Left cardiac atrium (tissue), 4 donors: ENCODE measurements around the gene MAGI3. TPM values are rescaled to one million over a fixed set of nuclear protein-coding genes. Genes with fewer than 3 reads are reported as not detected.
A peak's percentile ranks its signal among the peaks of the same experiment; 100 is the strongest.

Source experiments
- ATAC-seq, 2 donors: fragments of 200-7000 bp; cut with Tn5 transposase; one replicate each; pipeline ENCODE4 v1.9.1; 2020; ENCODE audit warnings: mild to moderate bottlenecking in 2 of 2, moderate library complexity in 2 of 2
- DNase-seq: peaks from one replicate; pipeline ENCODE4 v3.0.0-alpha.2; 2020
- intact Hi-C, 2 donors: fragments of 100-400 bp; cut with DNase I; formaldehyde crosslinking; loops; one replicate each; pipeline versions ENCODE4 v1.14.1 to v1.15.1; 2022 to 2023
- total RNA-seq, 2 donors: library from RNA; stranded (reverse); fragmentation: NEBNext Ultra II Directional; extraction: Animal tissue kit (Norgen Biotek cat#: 25700); gene quantifications; one replicate each; pipeline ENCODE4 v1.2.1, GENCODE V29; 2021
- donor health status: DM: no; HTN: yes; CAD: no.
- donor health status: DM: no; HTN: yes; CAD: no; lungs with severe emphysema.
- donor health status: DM: yes; HTN: yes; CAD: no.
- donor health status: Dilated cardiomyopathy.

MAGI3 gene
- total RNA-seq, 2 donors from 2014 or later, result 7.2 to 7.9 TPM

GRCh38 chr1:113666126-113666525 lies 275.8 kb downstream of the MAGI3 start:
- no peak for DNase-seq
- intact Hi-C loops, result no loop called here
- ATAC-seq, result no peak

DNA sequence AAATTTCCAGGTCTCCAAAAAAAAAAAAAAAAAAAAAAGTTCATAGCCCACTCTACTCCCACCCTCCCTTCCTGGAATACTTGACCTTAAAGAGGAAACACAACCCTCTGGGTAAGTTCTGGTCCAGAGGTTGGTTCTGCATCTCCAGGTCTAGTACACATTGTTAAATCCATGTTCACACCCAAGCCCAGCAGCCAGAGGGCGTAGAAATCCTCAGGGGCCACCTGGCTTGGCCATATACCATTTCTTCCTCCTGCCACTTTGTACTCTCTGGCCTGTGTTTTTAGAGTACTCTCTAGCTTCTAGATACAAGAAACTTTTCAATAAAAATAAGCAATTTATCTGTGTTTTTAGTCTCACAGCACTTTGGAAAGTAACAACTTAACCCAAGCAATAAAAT lies 279.7 kb downstream of the MAGI3 start:
- no peak for ATAC-seq
- intact Hi-C loops, result loop anchor here in 1 of 2 donors (10.0 kb wide), 1 partner anchor 955 kb away; the partner anchor contains the start of gene PPM1J
- no peak for DNase-seq

DNA sequence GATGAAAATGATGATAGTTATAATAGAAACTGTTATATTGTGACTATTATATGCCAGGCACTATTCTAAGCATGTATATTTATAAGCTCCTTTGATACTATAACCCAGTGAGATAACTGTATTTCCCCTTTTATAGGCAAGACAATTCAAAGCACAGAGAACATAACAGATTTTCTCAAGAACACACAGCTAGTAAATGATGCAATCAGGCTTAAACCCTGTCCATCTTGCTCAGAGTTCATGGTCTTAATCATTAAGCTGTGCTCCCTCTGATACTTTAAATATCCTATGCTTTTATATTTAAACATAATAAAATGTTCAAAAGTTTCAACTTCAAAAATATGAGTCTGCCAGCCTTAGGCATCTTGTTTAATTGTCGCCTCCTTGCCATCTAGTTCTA lies 280.3 kb downstream of the MAGI3 start:
- intact Hi-C loops, result loop anchor here in 1 of 2 donors (10.0 kb wide), 1 partner anchor 956 kb away; the partner anchor contains the start of gene PPM1J
- no peak for ATAC-seq
- DNase-seq, result no peak

DNA sequence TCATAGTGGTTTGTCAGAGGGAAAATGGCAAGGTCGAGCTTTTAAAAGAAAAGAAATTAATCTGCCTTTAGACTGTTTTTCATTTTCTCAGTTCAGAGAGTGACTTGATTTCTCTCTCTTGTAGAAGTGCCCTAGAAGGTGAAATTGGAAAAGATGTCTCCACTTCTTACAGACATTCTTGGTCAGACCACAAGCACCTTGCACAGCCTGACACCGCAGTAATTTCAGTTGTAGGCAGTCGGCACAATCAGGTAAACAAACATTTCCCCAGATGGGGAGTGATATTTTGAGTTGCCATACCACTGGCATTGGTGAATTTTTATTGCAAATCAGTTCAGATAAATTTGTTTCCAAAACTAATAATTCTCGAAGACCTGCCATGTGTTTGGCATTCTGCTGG lies 282.2 kb downstream of the MAGI3 start:
- intact Hi-C loops, result loop anchor here in 1 of 2 donors (10.0 kb wide), 1 partner anchor 958 kb away; the partner anchor contains the start of gene PPM1J
- DNase-seq (no peak), ATAC-seq (no peak)

DNA sequence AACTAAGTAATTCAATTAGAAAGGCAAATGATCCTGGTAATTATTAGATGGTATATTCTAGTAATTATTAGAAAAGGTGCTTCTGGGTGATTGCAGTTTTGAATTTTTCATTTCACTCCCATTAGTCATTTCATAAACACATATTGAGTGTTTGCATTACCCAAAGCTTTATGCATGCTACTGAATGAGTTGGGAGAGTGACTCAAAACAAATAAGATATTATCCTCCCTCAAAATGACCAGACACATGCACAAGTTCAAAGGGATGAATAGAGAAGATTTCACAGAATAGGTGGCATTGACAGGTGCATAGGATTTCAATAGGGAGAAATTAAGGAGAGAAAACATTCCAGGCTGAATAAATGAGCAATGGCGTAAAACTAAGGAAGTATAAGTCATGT lies 284.3 kb downstream of the MAGI3 start:
- ATAC-seq, result no peak
- no peak for DNase-seq
- intact Hi-C loops, result loop anchor here in 1 of 2 donors (10.0 kb wide), 1 partner anchor 960 kb away; the partner anchor contains the start of gene PPM1J

- intact Hi-C loops, result loop anchor here (5.0 to 10.0 kb wide), 2 partner anchors 533 to 961 kb away; partner anchors contain the start of gene PPM1J (in 1 of the 2)
- no peak for DNase-seq
- no peak for ATAC-seq
These were observed 285.0 kb downstream of the MAGI3 start for GRCh38 chr1:113675302-113675701.

DNA sequence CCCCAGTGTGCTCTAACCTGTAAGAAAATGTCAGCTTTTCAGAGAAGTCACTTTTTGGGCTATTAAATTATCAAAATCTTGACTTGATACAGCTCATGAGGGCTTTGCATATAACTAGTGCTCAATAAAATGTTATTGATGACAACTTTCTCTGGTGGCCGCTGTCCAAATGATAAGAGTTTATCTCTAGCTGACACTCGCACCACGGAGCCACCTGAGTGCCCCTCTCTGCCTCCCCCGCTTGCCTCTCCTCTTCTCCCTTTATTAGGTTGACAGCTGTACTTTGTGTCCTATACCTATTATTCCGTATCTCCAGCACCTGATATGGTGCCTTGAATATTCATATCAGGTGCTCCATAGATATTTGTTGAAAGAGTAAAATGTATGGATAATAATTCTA lies 286.2 kb downstream of the MAGI3 start:
- ATAC-seq (no peak), DNase-seq (no peak)
- intact Hi-C loops, result loop anchor here (5.0 to 10.0 kb wide), 2 partner anchors 534 to 962 kb away; partner anchors contain the start of gene PPM1J (in 1 of the 2)

GRCh38 chr1:113677250-113678158 lies 287.2 kb downstream of the MAGI3 start:
- peak; percentile 25 for DNase-seq
- intact Hi-C loops, result loop anchor here (1.0 to 10.0 kb wide), 3 partner anchors 535 to 963 kb away; partner anchors contain the start of gene PPM1J (in 1 of the 2)
- ATAC-seq, result peak in 1 of 2 donors; percentile 50

- ATAC-seq (no peak), DNase-seq (no peak)
These were observed 287.8 kb downstream of the MAGI3 start for GRCh38 chr1:113678159-113678469.

GRCh38 chr1:113681596-113682337 lies 291.5 kb downstream of the MAGI3 start:
- intact Hi-C loops, result no loop called here
- ATAC-seq (no peak), DNase-seq (no peak)

More at GRCh38 chr1:113678159-113678469, 287.8 kb downstream of the MAGI3 start:
- intact Hi-C loops, result loop anchor here (1.0 to 10.0 kb wide), 3 partner anchors 536 to 963 kb away; partner anchors contain the start of gene PPM1J (in 1 of the 2)

DNA sequence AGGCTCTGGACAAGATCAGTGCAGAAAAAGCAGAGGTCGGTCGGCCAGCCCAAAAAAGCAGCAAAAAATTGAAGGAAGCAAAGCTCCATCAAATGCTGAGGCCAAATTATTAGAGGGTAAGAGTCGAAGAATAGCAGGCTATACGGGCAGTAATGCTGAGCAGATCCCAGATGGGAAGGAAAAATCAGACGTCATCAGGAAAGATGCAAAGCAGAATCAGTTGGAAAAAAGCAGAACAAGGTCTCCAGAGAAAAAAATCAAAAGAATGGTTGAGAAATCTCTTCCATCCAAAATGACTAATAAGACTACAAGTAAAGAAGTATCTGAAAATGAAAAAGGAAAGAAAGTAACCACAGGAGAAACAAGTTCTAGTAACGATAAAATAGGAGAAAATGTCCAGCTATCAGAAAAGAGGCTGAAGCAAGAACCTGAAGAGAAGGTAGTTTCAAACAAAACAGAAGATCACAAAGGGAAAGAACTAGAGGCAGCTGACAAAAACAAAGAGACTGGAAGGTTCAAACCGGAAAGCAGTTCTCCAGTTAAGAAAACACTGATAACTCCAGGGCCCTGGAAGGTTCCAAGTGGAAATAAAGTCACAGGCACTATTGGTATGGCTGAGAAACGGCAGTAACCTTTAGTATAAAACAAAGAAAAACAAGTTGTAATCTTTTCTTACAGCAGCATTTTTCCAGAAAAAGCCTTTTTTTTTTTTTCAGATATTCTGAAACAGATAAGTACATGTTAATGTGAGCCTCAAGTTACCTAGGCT lies 293.3 kb downstream of the MAGI3 start:
- DNase-seq (no peak), ATAC-seq (peak; percentile 8 to 62)
- intact Hi-C loops, result no loop called here

DNA sequence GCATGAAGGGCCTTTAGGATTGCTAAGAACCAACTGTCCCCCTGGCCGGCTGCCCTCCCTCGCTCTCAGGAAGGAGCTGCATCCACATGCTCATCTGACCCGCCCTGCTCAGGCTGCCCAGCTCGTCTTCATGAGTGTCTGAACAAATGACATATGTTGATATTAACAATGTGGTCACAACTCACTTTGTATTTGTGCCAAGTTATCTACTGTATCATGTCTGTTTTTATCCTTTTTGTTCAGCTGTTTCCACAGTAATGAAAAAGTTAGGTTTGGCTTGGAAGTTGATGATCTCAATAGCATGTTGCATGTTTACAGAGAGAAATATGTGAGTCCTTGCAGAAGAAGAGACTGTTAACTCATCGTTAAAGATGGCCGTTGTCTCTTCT lies 293.8 kb downstream of the MAGI3 start:
- DNase-seq, result peak; percentile 67
- intact Hi-C loops, result no loop called here
- ATAC-seq, result peak; percentile 34 to 86

- ATAC-seq (no peak), DNase-seq (no peak)
- intact Hi-C loops, result no loop called here
These were observed 296.7 kb downstream of the MAGI3 start for GRCh38 chr1:113686891-113687618.

DNA sequence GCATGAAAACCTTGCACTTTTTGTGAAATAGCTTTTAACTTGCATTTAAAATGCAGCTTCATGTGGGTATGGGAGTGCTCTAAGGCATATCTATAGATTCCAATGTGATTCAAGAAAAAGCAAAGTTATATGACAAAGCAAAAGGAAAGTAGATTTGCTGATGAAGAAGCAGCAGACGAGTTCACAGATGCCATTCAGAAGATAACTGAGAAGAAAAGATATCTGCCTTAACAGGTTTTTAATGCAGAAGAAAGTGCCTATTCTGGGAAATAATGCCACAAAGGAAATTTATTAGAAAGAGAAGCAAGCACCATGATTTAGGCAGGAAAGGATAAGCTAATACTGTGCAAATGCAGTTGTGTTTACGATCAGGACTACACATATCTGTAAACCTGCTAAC lies 300.9 kb downstream of the MAGI3 start:
- ATAC-seq, result no peak
- intact Hi-C loops, result no loop called here
- DNase-seq, result no peak

- intact Hi-C loops, result no loop called here
These were observed 302.0 kb downstream of the MAGI3 start for GRCh38 chr1:113692342-113692741.

DNA sequence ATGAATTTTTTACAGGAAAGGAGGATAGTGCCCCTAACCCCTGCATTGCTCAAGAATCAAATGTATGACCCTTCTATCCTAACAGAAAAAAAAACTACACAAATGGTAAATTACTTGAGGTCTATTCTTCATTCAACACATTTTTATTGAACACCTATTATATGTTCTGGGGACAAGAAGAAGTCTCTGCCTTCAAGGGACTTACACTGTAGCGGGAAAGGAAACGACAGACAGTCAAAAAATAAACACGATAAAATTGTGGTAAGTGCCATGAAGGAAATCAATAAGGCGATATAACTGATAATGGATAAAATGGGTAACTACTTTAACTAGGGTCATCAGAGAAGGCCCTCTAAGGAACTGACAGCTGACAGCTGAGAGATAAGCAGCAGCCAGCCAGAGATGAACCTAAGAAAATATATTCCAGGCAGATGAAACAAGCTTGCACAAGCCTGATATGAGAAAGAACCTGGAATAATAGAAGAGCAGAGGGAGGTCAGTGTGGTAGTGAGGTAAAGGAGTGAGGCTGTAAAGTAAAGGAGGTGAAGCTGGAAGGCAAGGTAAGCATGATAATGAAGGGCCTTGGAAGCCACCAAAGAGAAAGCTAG lies 302.6 kb downstream of the MAGI3 start:
- intact Hi-C loops, result no loop called here
- no peak for DNase-seq
- ATAC-seq, result no peak

More at GRCh38 chr1:113692342-113692741, 302.0 kb downstream of the MAGI3 start:
- no peak for ATAC-seq
- DNase-seq, result no peak

- no peak for ATAC-seq
- intact Hi-C loops, result no loop called here
- DNase-seq, result no peak
These were observed 304.6 kb downstream of the MAGI3 start for GRCh38 chr1:113694910-113695309.

DNA sequence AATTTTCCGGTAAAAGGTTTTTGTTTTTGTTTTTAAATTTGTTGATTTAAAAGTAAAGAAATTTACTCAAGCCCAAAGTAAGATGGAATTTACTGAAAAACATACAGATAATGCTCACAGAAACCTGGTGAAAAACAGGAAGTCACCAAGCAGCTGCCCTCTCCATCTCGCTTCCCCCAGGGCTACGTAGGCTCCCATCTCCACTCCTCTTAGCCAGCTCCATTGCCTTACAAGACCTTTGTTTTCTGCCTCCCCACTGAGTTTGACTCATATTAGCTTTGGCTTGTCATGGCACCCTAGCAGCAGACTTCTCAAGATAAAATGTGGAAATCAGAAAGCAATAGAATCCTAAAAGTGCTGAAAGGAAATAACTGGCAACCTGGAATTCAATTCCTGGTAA lies 311.1 kb downstream of the MAGI3 start:
- intact Hi-C loops, result no loop called here
- no peak for ATAC-seq

More for the DNA sequence above, 311.1 kb downstream of the MAGI3 start:
- no peak for DNase-seq
